Fibroblast of skin of right quadriceps (primary cell): ENCODE measurements around the gene HLCS.
"Not testable (repeated sequence)": the region's sequence is repeated elsewhere in the genome, so short reads cannot be mapped to it uniquely, and the experiment has no call there.

Source experiments
- DNase-seq: peaks from one replicate; pipeline ENCODE4 v3.0.0-alpha.2; 2013

Gene HLCS

GRCh38 chr21:36845790-36846189, 120.7 kb downstream of the HLCS start:
- no peak for DNase-seq

GRCh38 chr21:36845070-36845469, 121.4 kb downstream of the HLCS start:
- no peak for DNase-seq

GRCh38 chr21:36841866-36842265, 124.6 kb downstream of the HLCS start:
- peak; percentile 47 for DNase-seq

GRCh38 chr21:36839735-36840134, 126.7 kb downstream of the HLCS start:
- no peak for DNase-seq

GRCh38 chr21:36839123-36839522, 127.3 kb downstream of the HLCS start:
- no peak for DNase-seq

- DNase-seq = no peak
These were observed 131.1 kb downstream of the HLCS start for GRCh38 chr21:36835383-36835795.

GRCh38 chr21:36834192-36834591, 132.3 kb downstream of the HLCS start:
- DNase-seq = no peak

- no peak for DNase-seq
These were observed 136.4 kb downstream of the HLCS start for GRCh38 chr21:36830100-36830499.

- DNase-seq = no peak
These were observed 137.5 kb downstream of the HLCS start for GRCh38 chr21:36828891-36829515.

- no peak for DNase-seq
These were observed 138.3 kb downstream of the HLCS start for GRCh38 chr21:36828208-36828607.

GRCh38 chr21:36825658-36826057, 140.8 kb downstream of the HLCS start:
- no peak for DNase-seq

- DNase-seq = no peak
These were observed 145.5 kb downstream of the HLCS start for GRCh38 chr21:36821032-36821299.

- no peak for DNase-seq
These were observed 146.1 kb downstream of the HLCS start for GRCh38 chr21:36820176-36821031.

GRCh38 chr21:36817732-36818450, 148.6 kb downstream of the HLCS start:
- DNase-seq = no peak

GRCh38 chr21:36816561-36817130, 149.8 kb downstream of the HLCS start:
- DNase-seq = no peak

GRCh38 chr21:36816026-36816425, 150.4 kb downstream of the HLCS start:
- DNase-seq = not testable (repeated sequence)

GRCh38 chr21:36815284-36815683, 151.2 kb downstream of the HLCS start:
- DNase-seq = no peak

GRCh38 chr21:36813052-36813451, 153.4 kb downstream of the HLCS start:
- DNase-seq = peak; percentile 37

GRCh38 chr21:36811762-36812161, 154.7 kb downstream of the HLCS start:
- DNase-seq = no peak

GRCh38 chr21:36810443-36810842, 156.0 kb downstream of the HLCS start:
- DNase-seq = no peak

GRCh38 chr21:36807422-36807928, 159.0 kb downstream of the HLCS start:
- DNase-seq = no peak

- DNase-seq = peak; percentile 20
These were observed 160.4 kb downstream of the HLCS start for GRCh38 chr21:36806103-36806502.

- no peak for DNase-seq
These were observed 161.4 kb downstream of the HLCS start for GRCh38 chr21:36804874-36805611.
